ENCODE data around the gene PPP1R7.

GRCh38 chr2:241177526-241178334 lies 27.5 kb downstream of the PPP1R7 start:
- TF ChIP-seq CTCF (IDR thresholded peaks at IDR 0.05; ENCODE audit: borderline replicate concordance, extremely low read depth, low read length, poor library complexity, severe bottlenecking), result no peak
- no peak for TF ChIP-seq EZH2 (IDR thresholded peaks at IDR 0.05; ENCODE audit: borderline replicate concordance, low read depth, low read length, severe bottlenecking)

Measured in DND-41 (cell line).